IMR-90 (cell line): ENCODE data around the gene DHRSX. TPM values are rescaled to one million over a fixed set of nuclear protein-coding genes. Genes with fewer than 3 reads are reported as not detected.

Experiments used
- ATAC-seq: fragments of 200-7000 bp; cut with Tn5 transposase; 2 replicates; pipeline ENCODE4 v1.9.1; 2020; ENCODE audit warnings: low read depth, mild to moderate bottlenecking, moderate library complexity
- BruUV-seq: library from RNA; stranded (reverse); fragments of 400-500 nt; replicated peaks from 2 replicates; lab custom pipeline; 2021; lab: Mats Ljungman, UMichigan
- CTCF ChIA-PET: fragments of 300-600 bp; formaldehyde crosslinking; extraction: SDS; loops from one replicate; lab custom pipeline; 2021; ENCODE audit warnings: antibody characterized with exemption; lab: Yijun Ruan, JAX
- POLR2A ChIA-PET: fragments of 300-600 bp; sonication (Branson Sonifier 250); formaldehyde crosslinking; loops from one replicate; lab custom pipeline; 2022; ENCODE audit warnings: antibody characterized with exemption; ENCODE audit not compliant: unreplicated experiment; lab: Charles Lee
- DNase-seq: peaks from one replicate; pipeline ENCODE4 v3.0.0; 2013
- H2AFZ ChIP-seq: replicated peaks from 2 replicates; pipeline ENCODE3; 2013; ENCODE audit warnings: low read length, mild to moderate bottlenecking; ENCODE audit not compliant: poor library complexity
- H2AK5ac ChIP-seq: 2 replicates; pipeline ENCODE4 v1.6.1; 2013; ENCODE audit warnings: low read depth, low read length, inconsistent platforms
- H2AK9ac ChIP-seq: replicated peaks from 2 replicates; pipeline ENCODE3; 2013; ENCODE audit warnings: mild to moderate bottlenecking, low read depth, low read length, moderate library complexity; ENCODE audit not compliant: poor library complexity
- H2BK120ac ChIP-seq: 2 replicates; pipeline ENCODE4 v1.6.1; 2013; ENCODE audit warnings: low read depth, low read length, inconsistent platforms
- H2BK15ac ChIP-seq: 3 replicates; pipeline ENCODE4 v1.6.1; 2013; ENCODE audit warnings: low read depth, low read length, inconsistent platforms
- H2BK20ac ChIP-seq: 2 replicates; pipeline ENCODE4 v1.6.1; 2013; ENCODE audit warnings: low read depth, mild to moderate bottlenecking, inconsistent platforms, low read length, moderate library complexity
- H2BK5ac ChIP-seq: 2 replicates; pipeline ENCODE4 v1.6.1; 2013; ENCODE audit warnings: mild to moderate bottlenecking, low read depth, low read length, inconsistent platforms; ENCODE audit not compliant: poor library complexity, severe bottlenecking
- H3K14ac ChIP-seq: replicated peaks from 2 replicates; pipeline ENCODE4 v1.6.1; 2013; ENCODE audit warnings: low read depth, low read length, inconsistent platforms
- H3K18ac ChIP-seq: 2 replicates; pipeline ENCODE4 v1.6.1; 2013; ENCODE audit warnings: low read depth, low read length, control low read depth
- H3K23ac ChIP-seq: 2 replicates; pipeline ENCODE4 v1.6.1; 2013; ENCODE audit warnings: low read depth, low read length, inconsistent platforms
- H3K27ac ChIP-seq: 2 replicates; pipeline ENCODE4 v1.5.1; 2013; ENCODE audit warnings: mild to moderate bottlenecking, control low read depth, low read length; ENCODE audit not compliant: insufficient read depth
- H3K27me3 ChIP-seq: 2 replicates; pipeline ENCODE4 v1.6.1; 2013; ENCODE audit warnings: low read length; ENCODE audit not compliant: control insufficient read depth, insufficient read depth
- H3K36me3 ChIP-seq: 2 replicates; pipeline ENCODE4 v1.6.1; 2013; ENCODE audit warnings: low read length, mixed read lengths; ENCODE audit not compliant: control insufficient read depth, insufficient read depth
- H3K4ac ChIP-seq: 2 replicates; pipeline ENCODE4 v1.6.1; 2013; ENCODE audit warnings: low read depth, low read length, inconsistent platforms
- H3K4me1 ChIP-seq: 2 replicates; pipeline ENCODE4 v1.6.1; 2013; ENCODE audit warnings: low read length, mixed read lengths; ENCODE audit not compliant: control insufficient read depth, insufficient read depth
- H3K4me2 ChIP-seq: 2 replicates; pipeline ENCODE4 v1.6.1; 2013; ENCODE audit warnings: low read depth, mild to moderate bottlenecking, control low read depth, low read length, moderate library complexity
- H3K4me3 ChIP-seq: 2 replicates; pipeline ENCODE4 v1.5.1; 2013; ENCODE audit warnings: low read depth, mild to moderate bottlenecking, control low read depth, low read length, moderate library complexity; ENCODE audit not compliant: insufficient read depth
- H3K56ac ChIP-seq: 2 replicates; pipeline ENCODE4 v1.6.1; 2013; ENCODE audit warnings: low read length, inconsistent platforms; ENCODE audit not compliant: insufficient read depth; ENCODE audit errors: extremely low read depth
- H3K79me1 ChIP-seq, 2 experiments: 2 replicates each; pipeline ENCODE4 v1.6.1; 2013; ENCODE audit warnings: low read length in 2 of 2, inconsistent platforms in 1 of 2, low read depth in 1 of 2
- H3K9ac ChIP-seq: 2 replicates; pipeline ENCODE4 v1.6.1; 2013; ENCODE audit warnings: low read depth, low read length, control low read depth
- H3K9me1 ChIP-seq: 2 replicates; pipeline ENCODE4 v1.6.1; 2013; ENCODE audit warnings: low read length, inconsistent platforms; ENCODE audit not compliant: insufficient read depth
- H3K9me3 ChIP-seq: 2 replicates; pipeline ENCODE4 v1.6.1; 2013; ENCODE audit warnings: low read length; ENCODE audit not compliant: control insufficient read depth, insufficient read depth
- H4K20me1 ChIP-seq: 2 replicates; pipeline ENCODE4 v1.6.1; 2013; ENCODE audit warnings: low read length, inconsistent platforms; ENCODE audit not compliant: insufficient read depth
- H4K5ac ChIP-seq: 2 replicates; pipeline ENCODE4 v1.6.1; 2013; ENCODE audit warnings: mild to moderate bottlenecking, low read depth, low read length, control low read depth
- H4K8ac ChIP-seq, 2 experiments: 2 replicates each; pipeline ENCODE4 v1.6.1; 2013; ENCODE audit warnings: low read depth in 2 of 2, low read length in 2 of 2, control low read depth in 1 of 2, inconsistent platforms in 1 of 2
- H4K91ac ChIP-seq: 2 replicates; pipeline ENCODE4 v1.6.1; 2013; ENCODE audit warnings: low read depth, low read length, inconsistent platforms; ENCODE audit not compliant: insufficient read depth
- BHLHE40 ChIP-seq: fragments of 150-350 bp; IDR thresholded peaks from 2 replicates; pipeline ENCODE4 v1.6.1; 2016; ENCODE audit warnings: mild to moderate bottlenecking, low read depth, low read length
- CEBPB ChIP-seq: IDR thresholded peaks from 2 replicates; pipeline ENCODE4 v1.6.1; 2012; ENCODE audit warnings: low read depth, low read length, improper control_type of control experiment
- CHD1 ChIP-seq: IDR thresholded peaks from 2 replicates; pipeline ENCODE4 v1.6.1; 2012; ENCODE audit warnings: low read depth, low read length, improper control_type of control experiment
- MAFK ChIP-seq: IDR thresholded peaks from 2 replicates; pipeline ENCODE4 v1.6.1; 2012; ENCODE audit warnings: low read depth, low read length, improper control_type of control experiment
- MAZ ChIP-seq: IDR thresholded peaks from 2 replicates; pipeline ENCODE4 v1.6.1; 2012; ENCODE audit warnings: low read depth, mild to moderate bottlenecking, low read length, improper control_type of control experiment, moderate library complexity, borderline replicate concordance
- NFE2L2 ChIP-seq: fragments of 150-350 bp; IDR thresholded peaks from 2 replicates; pipeline ENCODE4 v1.6.1; 2016; ENCODE audit warnings: low read depth, mild to moderate bottlenecking, low read length
- POLR2A ChIP-seq: IDR thresholded peaks from 2 replicates; pipeline ENCODE4 v1.6.1; 2012; ENCODE audit warnings: mild to moderate bottlenecking, low read depth, low read length
- RFX5 ChIP-seq: IDR thresholded peaks from 2 replicates; pipeline ENCODE4 v1.8.0; 2012; ENCODE audit warnings: low read depth, mild to moderate bottlenecking, low read length, moderate library complexity
- WGBS, 2 experiments: methylation state at CpG; one replicate each; pipeline versions ENCODE4 v1.1.5 to v1.1.7; 2013; ENCODE audit warnings: missing lambda C conversion rate in 2 of 2; ENCODE audit not compliant: insufficient read length in 1 of 2; ENCODE audit errors: extremely low coverage in 2 of 2; 5-methylcytosine and 5-hydroxymethylcytosine counted together
- dilution Hi-C: fragments of 300-500 bp; cut with HindIII; formaldehyde crosslinking; loops from one replicate; pipeline ENCODE4 v1.14.3; 2018; ENCODE audit warnings: low sequenced_read_pairs; ENCODE audit not compliant: unreplicated experiment
- in situ Hi-C: fragments of 300-500 bp; cut with MboI; formaldehyde crosslinking; loops from 3 replicates; pipeline ENCODE4 v1.14.3; 2019; ENCODE audit warnings: low sequenced_read_pairs, inconsistent platforms, mixed read lengths
- intact Hi-C: fragments of 100-400 bp; cut with micrococcal nuclease; formaldehyde crosslinking; loops from 2 replicates; pipeline ENCODE4 v1.10.0; 2022
- polyA plus RNA-seq, 3 experiments: library from polyadenylated mRNA; depleted of rRNA; stranded (reverse); fragments of >200 nt; gene quantifications; 2 replicates each; pipeline ENCODE4 v1.2.3, GENCODE V29; 2012; ENCODE audit warnings: low replicate concordance in 1 of 3
- total RNA-seq: library from RNA; depleted of rRNA; stranded (reverse); fragments of >200 nt; gene quantifications from 2 replicates; pipeline ENCODE4 v1.2.3, GENCODE V29; 2012
- TF ChIP-seq, protein P1 (sequence below): fragments of 150-350 bp; IDR thresholded peaks from 2 replicates; pipeline ENCODE4 v1.6.1; 2017; ENCODE audit warnings: mild to moderate bottlenecking, antibody characterized with exemption, low read length, low read depth

Gene DHRSX
- total and polyA plus RNA-seq, 2 of the 4 experiments (the other 2 are of a cell fraction), result 26.2 to 38.0 TPM

DNA sequence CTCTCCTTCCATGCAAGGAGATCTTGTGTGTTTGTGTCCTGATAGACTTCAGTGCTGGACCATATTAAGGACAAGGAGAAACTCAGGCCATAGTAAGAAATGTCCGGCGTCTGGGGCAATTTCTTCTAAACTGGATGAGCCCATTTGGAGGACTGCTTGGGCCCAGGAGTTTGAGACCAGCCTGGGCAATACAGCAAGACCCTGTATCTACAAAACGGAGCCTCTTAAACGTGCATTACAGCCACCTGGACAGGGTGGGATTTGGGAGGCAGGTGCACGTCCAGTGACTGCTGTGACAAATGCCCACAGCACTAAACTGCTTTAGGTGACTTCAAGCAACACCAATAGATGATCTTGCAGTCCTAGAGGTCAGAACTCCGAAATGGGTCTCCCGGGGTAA is 311.9 kb downstream of the DHRSX start:
- no peak overlapping the region for H4K5ac ChIP-seq
- H2AK9ac ChIP-seq, result no peak overlapping the region
- H3K14ac ChIP-seq, result no peak overlapping the region
- no peak overlapping the region for H4K8ac ChIP-seq
- ATAC-seq (no peak; the same call in 1 of the 2 replicates), DNase-seq (no peak)
- in situ Hi-C loops (no loop called here), intact Hi-C loops (no loop called here), dilution Hi-C loops (no loop called here)
- no peaks in the 10 kb centered on the region for H3K9me1 ChIP-seq
- no peaks in the 10 kb centered on the region for H3K79me1 ChIP-seq
- CTCF ChIA-PET, result no interaction called here
- H3K4ac ChIP-seq, result no peak overlapping the region
- H2AFZ ChIP-seq, result no peak overlapping the region
- no peak overlapping the region for H2AK5ac ChIP-seq
- TF ChIP-seq, protein P1, sequence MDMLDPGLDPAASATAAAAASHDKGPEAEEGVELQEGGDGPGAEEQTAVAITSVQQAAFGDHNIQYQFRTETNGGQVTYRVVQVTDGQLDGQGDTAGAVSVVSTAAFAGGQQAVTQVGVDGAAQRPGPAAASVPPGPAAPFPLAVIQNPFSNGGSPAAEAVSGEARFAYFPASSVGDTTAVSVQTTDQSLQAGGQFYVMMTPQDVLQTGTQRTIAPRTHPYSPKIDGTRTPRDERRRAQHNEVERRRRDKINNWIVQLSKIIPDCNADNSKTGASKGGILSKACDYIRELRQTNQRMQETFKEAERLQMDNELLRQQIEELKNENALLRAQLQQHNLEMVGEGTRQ, result no peak
- no peak for TF ChIP-seq POLR2A
- no peak for TF ChIP-seq CEBPB
- TF ChIP-seq MAZ, result no peak
- no peak for TF ChIP-seq NFE2L2
- TF ChIP-seq CHD1, result no peak
- no peak for TF ChIP-seq BHLHE40
- no peak for TF ChIP-seq RFX5
- TF ChIP-seq MAFK, result no peak
- H3K36me3 ChIP-seq, result no peaks in the 10 kb centered on the region
- H2BK15ac ChIP-seq, result no peak overlapping the region
- no TSS peak for BruUV-seq
- POLR2A ChIA-PET, result no interaction called here
- no peak overlapping the region for H2BK120ac ChIP-seq
- no peaks in the 10 kb centered on the region for H4K20me1 ChIP-seq
- H3K9ac ChIP-seq, result no peak overlapping the region
- H3K23ac ChIP-seq, result no peak overlapping the region
- H4K91ac ChIP-seq, result no peak overlapping the region
- no peaks in the 10 kb centered on the region for H3K4me1 ChIP-seq
- H2BK20ac ChIP-seq, result no peak overlapping the region
- no peak overlapping the region for H3K56ac ChIP-seq
- no peak overlapping the region for H2BK5ac ChIP-seq
- H3K27ac ChIP-seq, result no peak overlapping the region
- no peak overlapping the region for H3K18ac ChIP-seq
- WGBS, 2 experiments, result 50% methylated on average over 4 of the region's 7 CpGs; no CpG with 5 or more reads in 1 of the 2 experiments
- no peak overlapping the region for H3K4me3 ChIP-seq
- H3K9me3 ChIP-seq, result peaks cover 15% of the 10 kb centered on the region
- no peak overlapping the region; the same call in 1 of the 2 replicates for H3K4me2 ChIP-seq
- H3K27me3 ChIP-seq, result no peaks in the 10 kb centered on the region
